Fibroblast of skin of right quadriceps (primary cell): ENCODE results near the gene ZNF415.
"Not testable (repeated sequence)": the region's sequence is repeated elsewhere in the genome, so short reads cannot be mapped to it uniquely, and the experiment has no call there.

Experiments used
- DNase-seq: peaks from one replicate; pipeline ENCODE4 v3.0.0-alpha.2; 2013

The ZNF415 gene

DNA sequence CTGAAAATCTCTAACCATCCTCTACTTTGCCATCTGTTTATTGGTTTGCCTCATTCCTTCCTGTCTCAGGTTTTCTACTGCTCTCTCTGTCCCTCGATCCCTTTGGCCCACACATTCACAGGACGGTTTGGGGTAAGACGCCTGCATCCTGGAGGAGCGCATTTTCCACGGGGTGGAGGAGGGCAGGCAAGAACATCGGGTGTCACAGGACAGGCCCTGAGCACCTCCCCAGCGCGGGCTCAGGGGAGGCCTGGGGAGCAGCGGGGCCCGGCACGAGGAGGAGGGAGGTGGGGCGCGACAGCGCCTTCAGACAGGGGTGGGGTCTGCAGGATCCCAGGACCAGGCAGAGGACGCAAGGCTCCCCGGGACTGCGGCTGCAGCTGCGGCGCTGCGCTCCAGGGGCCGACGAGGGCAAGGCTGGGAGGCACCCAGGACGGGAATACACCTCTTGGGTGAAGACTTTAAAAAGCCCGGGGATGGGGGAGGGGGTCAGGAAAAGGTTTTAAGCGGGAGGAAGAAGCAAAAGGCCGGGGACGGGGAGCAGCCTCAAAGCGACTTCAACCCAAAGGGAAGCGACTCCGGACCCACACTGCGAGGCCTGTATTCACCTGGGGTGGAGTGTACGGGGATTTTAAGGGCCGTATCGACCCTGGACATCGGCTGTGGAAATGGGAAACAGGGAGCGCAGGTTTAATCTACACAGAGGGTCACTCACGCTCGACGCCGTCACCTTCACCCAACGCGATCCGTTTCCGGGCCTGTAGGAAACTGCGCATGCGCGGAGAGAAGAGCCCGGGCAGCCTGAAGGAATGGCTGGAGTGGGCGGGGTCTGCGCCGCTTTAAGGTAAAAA lies at the start of gene ZNF415:
Gene ZNF415 (minus strand): TSS at position 770 of the 851 bp plus-strand sequence. CDS start 10,234 bp downstream, outside the sequence.
- DNase-seq, result peak; percentile 77

DNA sequence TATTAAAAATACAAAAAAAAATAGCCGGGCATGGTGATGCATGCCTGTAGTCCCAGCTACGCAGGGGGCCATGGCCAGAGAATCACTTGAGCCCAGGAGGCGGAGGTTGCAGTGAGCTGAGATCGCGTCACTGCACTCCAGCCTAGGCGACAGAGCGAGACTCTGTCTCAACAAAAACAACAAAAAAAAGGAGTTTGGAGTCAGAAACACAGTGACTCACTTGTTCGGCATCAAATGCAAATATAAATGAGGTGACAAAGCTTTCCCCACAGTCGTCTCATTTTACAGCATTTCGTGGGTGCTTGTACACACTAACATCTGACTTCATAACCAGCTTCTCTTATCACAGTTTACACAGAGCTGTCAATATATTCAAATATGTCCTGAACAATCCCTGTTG lies 49.5 kb upstream of the ZNF415 start:
- DNase-seq, result peak; percentile 25

DNA sequence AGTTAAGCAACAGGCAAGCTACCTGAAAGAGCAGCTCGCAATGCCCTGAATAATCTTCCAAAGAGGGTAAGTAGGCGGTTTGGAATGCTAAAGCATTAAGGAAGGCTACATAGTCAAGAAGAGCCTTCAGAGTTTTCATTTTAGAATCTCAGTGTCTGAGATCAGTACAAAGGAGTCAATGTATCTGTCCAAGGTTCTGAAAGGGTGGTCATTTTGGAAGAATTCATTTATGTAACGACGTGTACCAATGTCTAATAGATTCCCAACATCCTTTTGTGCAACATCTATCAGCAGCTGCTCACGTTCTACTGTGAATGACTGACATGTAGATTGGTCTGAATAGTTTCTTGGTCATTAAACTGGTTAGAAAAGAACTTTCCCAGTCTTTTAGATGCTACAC lies 45.3 kb upstream of the ZNF415 start:
- DNase-seq, result no peak

DNA sequence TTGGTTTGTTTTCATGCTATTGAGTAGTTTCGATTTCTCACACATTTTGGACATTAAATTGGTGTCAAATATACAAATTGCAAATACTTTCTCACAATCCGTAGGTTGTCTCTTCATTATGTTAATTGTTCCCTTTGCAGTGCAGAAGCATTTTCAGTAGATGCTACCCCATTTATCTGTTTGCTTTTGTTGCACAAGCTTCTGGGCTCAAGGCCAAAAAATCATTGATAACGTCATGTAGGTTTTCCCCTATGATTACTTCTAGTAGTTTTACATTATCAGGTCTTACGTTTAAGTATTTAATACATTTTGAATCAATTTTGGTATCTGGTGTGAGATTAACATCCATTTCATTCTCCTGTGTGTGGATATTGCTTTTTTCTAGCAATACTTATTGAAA lies 40.2 kb upstream of the ZNF415 start:
- DNase-seq, result no peak

DNA sequence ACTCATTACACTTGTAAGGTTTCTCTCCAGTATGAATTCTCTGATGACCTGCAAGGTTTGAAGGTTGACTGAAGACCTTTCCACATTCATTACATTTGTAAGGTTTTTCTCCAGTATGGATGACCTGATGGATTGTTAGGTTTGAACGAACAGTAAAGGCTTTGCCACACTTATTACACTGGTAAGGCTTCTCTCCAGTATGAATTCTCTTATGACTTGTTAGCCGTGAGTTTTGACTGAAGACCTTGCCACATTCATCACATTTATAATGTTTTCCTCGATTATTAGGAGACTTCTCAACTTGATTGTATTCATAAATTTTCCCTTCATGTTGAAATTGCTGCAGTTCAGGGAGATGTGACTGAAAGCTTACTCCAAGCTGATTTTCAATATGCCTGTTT lies 33.0 kb upstream of the ZNF415 start:
- DNase-seq, result no peak

DNA sequence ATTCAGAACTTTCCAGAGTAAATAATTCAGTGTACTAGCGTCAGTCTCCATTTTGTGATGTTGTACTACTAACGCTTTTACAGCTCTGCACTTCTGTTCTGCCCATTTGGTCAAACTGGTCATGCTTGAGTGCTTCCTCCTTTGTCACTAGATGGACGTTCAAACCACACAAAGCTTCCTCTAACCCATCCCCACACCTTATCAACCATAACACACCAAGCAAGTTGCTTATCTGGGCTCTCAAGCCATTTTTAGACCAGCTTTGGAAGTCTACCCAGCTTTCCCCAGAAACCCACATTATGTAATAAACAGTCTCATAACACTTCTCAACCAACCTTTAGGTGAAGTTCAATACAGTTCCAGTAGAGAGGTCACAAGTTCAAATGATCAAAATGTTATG lies 28.4 kb upstream of the ZNF415 start:
- DNase-seq, result no peak

DNA sequence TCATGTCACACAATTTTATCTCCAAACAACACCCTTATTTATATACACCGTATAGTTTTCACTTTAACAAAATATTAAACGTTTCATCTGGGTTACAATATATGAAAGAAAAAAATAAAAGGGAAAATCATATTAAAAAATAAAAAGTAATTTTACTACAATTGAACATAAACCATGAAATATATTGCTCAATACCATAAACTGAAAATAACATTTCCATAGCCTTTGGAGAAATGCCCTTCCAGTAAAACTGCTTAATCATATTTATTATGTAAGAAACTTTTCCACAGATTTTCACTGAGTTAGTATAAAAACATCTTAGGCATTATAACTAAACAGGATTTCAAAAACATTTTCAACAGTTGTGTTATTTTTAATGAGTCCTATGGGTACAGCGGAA lies 27.6 kb upstream of the ZNF415 start:
- DNase-seq, result no peak

DNA sequence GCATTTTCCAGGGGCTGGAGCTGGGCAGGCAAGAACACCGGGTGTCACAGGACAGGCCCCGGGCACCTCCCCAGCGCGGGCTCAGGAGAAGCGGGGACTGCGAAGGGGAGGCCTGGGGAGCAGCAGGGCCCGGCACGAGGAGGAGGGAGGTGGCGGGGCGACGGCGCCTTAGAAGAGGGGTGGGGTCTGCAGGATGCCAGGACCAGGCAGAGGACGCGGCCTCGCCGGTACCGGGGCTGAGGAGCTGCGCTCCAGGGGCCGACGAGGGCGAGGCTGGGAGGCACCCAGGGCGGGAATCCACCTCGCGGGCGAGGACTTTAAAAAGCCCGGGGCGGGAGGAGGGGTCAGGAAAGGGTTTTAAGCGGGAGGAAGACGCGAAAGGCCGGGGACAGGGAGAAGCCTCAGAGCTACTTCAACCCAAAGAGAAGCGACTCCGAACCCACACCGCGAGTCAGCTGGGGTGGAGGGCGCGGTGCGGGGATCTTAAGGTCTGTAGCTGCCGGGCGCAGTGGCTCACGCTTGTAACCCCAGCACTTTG lies 25.5 kb upstream of the ZNF415 start:
- peak; percentile 33 for DNase-seq

DNA sequence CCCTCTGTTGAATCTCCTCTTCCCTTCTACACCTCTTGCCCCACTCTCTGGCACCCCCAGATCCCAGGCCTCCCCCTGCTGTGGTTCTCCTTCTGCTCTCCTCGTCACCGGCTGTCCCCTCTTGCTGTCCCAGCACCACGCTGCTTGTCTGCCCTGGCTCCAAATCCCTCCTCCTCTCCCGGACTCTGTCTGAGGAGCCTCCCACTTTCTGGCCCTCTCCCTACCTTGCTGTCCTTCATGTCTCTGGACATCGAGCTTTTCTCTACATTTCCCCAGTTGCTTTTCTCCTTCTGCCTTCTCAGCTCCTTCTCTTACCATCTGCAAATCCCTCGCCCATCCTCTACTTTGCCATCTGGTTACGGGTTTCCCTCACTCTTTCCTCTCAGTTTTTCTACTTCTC lies 24.9 kb upstream of the ZNF415 start:
- no peak for DNase-seq

DNA sequence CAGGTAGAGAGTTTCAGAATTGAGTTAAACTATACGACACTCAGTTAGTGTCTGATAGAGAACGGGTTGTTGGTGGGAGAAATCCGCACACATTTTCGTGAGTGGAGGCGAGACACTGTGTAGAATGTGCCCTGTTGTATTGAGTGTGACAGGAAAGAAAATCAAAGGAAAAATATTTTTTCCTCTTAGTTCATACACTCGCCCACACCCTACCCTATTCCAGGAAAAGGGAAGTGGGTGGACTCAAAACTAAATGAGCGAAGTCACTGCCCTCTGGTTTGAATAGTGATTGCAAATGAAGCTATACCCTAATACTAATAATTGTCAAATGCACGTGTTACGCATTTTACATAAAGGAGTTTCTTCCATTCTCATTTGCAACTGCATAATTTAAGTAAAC lies 24.1 kb upstream of the ZNF415 start:
- DNase-seq, result no peak

DNA sequence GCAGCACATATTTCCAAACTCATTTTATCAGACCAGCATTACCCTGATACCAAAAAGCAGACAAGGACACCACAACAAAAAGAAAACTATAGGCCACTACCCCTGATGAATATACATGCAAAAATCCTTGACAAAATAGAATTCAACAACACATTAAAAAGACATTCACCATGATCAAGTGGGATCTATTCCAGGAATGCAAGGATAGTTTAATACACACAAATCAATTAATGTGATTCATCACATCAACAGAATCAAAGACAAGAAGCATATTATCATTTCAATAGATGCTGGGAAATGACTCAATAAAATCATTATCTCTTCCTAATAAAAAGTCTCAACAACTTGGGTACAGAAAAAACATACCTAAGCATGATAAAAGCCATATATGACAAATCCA lies 14.9 kb upstream of the ZNF415 start:
- DNase-seq, result no peak

DNA sequence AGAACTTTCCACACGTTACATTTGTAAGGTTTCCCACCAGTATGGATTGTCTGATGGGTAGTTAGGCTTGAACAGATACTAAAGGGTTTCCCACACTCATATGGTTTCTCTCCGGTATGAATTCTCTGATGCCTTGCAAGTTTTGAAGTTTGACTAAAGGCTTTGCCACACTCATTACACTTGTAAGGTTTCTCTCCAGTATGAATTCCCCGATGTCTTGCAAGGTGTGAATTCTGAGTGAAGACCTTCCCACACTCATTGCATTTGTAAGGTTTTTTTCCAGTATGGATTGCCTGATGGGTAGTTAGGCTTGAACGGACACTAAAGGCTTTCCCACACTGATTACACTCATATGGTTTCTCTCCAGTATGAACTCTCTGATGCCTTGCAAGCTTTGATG lies 7.6 kb upstream of the ZNF415 start:
- no peak for DNase-seq

DNA sequence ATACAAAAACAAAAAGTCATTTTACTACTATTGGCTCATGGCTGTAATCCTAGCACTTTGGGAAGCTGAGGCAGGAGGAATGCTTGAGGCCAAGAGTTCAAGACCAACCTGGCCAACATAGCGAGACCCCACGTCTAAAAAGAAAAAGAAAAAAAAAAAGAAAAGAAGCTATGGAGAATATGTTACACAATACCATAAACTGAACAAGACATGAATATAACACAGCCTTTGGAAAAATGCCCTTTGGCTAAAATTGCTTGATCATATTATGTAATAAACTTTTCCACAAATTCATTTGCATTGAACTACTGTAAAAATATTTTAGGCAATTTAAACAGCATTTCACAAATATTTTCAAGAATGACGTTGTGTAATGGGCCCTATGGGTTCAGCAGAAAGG lies 3.7 kb upstream of the ZNF415 start:
- DNase-seq, result no peak

DNA sequence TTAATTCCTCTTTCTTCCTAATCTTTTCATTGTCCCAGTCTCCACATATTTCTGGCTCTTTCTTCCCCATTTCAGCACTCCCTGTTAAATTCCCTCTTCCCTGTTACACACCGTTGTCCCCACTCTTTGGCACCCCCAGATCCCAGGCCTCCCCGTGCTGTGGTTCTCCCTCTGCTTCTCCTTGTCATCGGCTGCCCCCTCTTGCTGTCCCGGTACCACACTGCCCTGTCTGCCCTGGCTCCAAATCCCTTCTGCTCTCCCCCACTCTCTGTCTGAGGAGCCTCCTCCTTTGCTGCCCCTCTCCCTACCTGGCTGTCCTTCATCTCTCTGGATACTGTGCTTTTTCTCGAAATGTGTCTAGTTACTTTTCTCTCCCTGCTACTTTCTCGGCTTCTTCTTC lies 983 bp downstream of the ZNF415 start:
- DNase-seq, result no peak

DNA sequence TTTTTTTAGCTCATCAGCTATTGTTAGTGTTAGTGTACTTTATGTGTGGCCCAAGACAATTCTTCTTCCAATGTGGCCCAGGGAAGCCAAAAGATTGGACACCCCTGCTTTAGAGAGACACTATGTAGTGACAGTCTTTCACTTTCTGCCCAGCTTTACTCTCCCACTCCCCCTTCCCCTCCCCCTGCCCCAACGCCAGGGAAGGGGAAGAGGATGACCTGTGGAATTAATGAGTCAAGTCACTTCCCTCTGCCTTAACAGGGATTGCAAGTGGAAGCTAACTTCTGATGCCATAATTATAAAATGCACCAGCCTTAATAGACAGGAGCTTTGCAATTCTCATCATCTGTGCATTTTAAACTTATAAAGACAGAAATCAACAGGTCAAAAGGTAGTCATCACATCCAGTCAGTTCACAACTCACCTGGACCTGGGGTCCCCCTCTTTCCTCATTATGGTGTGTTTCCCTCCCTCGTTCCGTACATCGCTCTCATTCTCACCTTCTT lies 1.6 kb downstream of the ZNF415 start:
- no peak for DNase-seq

DNA sequence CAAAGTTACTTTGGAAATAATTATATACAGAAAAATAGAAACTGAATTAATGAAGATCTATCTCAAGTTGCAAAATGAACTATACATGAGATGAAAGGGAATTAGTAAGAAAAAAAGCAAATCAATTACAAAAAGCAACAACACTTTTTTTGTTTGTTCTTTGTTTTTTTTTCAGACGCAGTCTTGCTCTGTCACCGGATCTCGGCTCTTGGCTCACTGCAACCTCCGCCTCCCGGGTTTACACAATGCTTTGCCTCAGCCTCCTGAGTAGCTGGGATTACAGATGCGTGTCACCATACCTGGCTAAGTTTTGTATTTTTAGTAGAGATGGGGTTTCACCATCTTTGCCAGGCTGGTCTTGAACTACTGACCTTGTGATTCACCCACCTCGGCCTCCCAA lies 2.2 kb downstream of the ZNF415 start:
- no peak for DNase-seq

DNA sequence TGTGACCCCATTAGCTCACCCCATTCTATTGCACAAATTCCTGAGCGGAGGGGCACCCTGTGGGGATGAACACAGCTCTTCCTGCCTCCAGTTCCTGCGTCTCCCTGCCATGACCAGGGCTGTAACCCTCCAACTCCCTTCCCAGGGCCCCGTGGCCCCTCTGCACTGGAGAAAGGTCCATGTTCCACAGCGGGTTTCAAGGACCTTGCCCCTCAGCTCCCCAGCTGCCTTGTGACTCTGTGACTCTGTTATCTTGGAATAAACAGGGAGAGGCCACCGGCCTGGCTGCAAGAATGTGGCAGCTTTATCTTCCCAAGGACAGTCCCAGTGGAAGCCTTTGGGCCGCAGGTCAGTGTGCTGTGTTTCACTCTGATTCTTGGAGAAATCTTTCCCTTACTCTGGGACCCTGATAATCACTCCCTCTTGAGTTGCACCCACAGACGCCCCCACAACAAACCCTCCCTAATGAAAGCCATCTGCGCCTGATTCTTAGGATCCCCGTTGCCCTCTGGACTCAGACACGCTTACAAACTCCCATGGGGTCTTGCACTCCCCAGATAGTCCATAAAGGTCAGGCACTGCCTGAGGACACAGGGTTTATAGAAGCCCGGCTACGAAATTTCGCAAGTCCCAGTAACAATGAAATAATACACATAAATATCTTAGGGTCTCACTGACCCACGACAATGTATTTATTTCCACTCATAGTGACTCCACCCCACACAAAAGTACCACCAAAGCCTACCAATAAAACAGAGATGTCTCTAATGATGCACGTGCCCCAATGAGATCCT lies 5.8 kb downstream of the ZNF415 start:
- DNase-seq, result not testable (repeated sequence)

DNA sequence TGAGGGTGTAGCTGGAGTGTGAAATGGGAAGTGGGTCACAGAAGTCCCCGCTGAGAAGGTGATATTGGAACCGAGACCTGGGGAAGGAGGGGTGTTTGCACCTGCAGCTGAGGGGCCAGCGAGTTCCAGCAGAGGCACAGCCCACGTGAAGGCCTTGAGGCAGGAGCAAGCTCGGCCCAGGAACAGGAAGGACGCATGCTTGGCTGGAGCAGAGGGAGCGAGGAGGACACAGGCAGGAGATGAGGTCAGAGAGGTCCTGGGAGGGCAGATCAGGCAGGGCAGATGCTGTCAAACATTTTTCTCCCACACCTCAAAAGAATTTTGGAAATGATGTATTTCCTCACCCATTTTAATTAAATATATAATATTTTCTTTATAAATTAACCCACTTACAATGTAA lies 9.3 kb downstream of the ZNF415 start:
- no peak for DNase-seq

DNA sequence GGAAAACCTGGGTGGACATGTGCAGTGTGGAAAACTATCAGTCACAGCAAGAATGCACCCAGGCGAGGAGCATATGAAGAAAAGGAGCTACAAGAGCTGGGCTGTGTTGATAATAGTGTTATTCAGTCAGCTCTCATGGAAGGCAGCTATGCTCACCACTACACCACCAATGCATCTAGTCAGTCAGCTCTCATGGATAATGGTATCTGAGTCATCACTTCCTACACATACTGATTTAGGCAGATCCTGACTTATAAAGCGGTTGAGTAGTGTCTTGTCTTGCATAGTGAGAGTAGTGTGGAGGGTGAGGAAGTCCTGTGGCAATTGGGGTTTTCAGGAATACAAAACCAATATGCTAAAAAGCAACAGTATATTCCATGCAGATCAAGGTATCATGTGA lies 20.4 kb downstream of the ZNF415 start:
- no peak for DNase-seq

DNA sequence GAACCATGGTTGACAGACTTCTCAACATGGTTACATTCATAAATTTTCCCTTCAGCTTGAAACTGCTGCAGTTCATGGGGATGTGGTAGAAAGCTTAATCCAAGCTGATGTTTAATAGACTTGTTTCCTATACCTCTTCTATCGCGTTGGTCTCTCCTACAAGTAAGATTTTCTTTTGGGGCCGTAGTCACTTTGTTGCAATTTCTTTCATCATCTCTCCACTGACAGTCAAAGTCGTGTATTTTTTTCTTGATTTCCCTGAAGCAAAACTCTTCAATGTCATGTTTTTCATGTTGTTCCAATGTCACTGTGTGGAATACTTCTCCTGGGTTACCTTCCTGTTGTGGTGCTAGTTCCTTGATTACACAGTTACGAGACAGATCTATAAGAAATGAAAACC lies 23.2 kb downstream of the ZNF415 start:
- DNase-seq, result no peak

DNA sequence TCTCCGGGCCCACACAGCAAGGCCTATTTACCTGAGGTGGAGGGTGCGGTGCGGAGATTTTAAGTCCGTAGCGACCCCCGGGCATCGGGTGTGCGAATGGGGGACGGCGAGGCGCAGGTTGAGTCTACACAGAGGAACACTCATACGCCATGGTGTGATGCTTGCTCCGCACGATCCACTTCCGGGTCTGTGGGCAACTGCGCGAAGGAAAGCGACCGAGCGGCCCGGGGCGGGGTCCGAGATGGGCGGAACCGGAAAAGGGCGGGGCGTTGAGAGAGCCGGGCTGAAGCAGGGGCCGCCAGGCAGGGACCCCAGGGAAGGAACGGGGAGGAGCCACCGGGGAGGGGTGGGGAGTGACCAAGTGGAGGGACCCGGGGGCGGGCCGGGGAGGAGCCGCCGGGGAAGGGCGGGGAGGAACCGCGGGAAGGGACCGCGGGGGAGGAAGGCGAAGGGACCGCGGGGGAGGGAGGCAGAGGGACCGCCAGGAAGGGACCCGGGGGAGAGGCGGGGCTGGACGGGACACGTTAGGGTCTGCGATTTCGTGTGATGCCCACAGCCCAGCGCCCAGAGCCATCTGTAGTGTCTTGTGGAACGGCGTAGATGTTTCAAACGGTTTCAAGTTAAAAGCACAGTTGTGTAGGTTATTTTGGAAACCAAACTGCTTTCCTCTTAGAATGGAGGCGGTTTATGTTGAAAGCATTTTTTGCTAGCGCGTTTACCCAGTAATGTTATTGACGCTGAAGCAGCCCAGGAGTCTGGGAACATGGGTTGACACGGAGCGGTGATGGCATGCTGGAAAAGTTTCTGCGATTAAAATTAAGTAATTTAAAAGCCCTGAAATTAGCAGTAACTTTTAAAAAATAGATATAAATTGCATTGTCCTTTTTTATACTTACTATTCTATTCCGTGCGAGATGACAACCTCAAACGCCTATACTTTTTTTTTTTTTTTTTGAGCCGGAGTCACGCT lies 29.2 kb downstream of the ZNF415 start, which contains the start of gene ZNF160:
Gene ZNF160 (minus strand): TSS at position 189 of the 970 bp plus-strand sequence. CDS start 17,146 bp downstream, outside the sequence.
- DNase-seq, result peak; percentile 97

DNA sequence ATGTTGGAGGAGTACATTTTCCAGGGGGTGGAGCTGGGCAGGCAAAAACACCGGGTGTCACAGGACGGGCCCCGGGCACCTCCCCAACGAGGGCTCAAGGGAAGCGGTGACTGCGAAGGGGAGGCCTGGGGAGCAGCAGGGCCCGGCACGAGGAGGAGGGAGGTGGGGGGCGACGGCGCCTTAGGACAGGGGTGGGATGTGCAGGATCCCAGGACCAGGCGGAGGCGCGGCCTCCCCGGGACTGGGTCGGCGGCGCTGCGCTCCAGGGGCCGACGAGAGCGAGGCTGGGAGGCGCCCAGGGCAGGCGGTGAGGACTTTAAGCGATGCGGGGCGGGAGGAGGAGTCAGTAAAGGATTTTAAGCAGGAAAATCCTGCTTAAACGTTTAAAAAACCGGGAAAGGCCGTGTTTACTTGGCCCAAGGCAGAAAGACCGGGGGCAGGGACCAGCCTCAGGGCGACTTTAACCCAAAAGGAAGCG lies 29.9 kb downstream of the ZNF415 start:
- peak; percentile 37 for DNase-seq
